NCI-H2196 treated with DMSO at 0.1 percent for 48 hours (cell line): Measurements from ENCODE around the gene DNAJC18.
"Not testable (repeated sequence)": the region's sequence is repeated elsewhere in the genome, so short reads cannot be mapped to it uniquely, and the experiment has no call there.

Source experiments
- DNase-seq: peaks from one replicate; lab custom pipeline; 2025; ENCODE audit not compliant: unreplicated experiment; lab: John Stamatoyannopoulos, UW

DNAJC18 gene

GRCh38 chr5:139439013-139439903, at the start of gene DNAJC18:
Gene DNAJC18 (minus strand): TSS chr5:139439525. CDS start chr5:139439445, 80 bp downstream.
- peak; percentile 87 for DNase-seq

GRCh38 chr5:139488260-139488659, 48.9 kb upstream of the DNAJC18 start:
- no peak for DNase-seq

GRCh38 chr5:139486201-139486600, 46.9 kb upstream of the DNAJC18 start:
- DNase-seq = no peak

GRCh38 chr5:139482890-139483208, 43.5 kb upstream of the DNAJC18 start:
- DNase-seq = not testable (repeated sequence)

DNA sequence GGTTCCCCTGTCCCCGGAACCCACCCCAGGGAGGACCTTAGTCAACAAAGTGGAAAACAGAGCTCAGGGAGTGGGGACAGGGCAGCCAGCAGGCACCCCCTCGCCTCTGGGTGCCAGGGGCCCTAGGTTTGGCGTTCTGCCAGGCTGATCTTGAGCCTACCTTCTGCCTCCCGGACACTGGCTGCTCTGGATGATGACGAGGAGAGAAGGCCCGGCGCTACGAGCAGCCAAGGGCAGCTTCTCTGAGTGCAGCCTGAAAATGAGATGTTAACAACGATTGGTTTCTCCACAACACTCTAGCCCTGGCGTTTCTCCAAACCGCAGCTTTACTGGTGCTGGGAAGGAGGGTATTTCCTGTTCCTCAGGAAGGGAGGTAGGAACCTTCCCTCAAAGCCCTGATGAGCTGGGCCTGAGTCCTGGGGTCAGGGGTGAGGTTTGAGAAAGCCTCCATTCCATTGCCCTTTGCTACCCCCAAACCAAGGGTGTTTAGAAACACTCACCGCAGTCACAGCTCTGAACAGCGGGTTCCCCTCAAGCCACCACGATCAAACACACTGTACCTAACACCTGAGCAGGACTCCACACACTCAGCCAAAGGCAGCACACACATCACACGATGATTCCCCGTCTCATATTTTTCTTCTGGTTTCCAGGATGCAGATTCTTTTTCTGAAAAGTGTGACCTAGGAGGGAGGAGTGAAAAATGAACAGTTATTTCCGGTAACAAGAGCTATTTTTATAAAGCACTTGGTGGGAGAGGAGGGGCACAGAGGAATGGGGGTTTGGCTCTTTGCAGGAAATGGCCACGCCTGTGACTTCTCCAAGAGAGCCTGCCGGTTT, 42.9 kb upstream of the DNAJC18 start, which contains the start of gene STING1:
TSS of gene STING1 (minus strand) at position 709 of the 840 bp plus-strand sequence. CDS start 1,054 bp downstream, outside the sequence.
- DNase-seq = peak; percentile 88

GRCh38 chr5:139481580-139482049, 42.3 kb upstream of the DNAJC18 start:
- DNase-seq = no peak

DNA sequence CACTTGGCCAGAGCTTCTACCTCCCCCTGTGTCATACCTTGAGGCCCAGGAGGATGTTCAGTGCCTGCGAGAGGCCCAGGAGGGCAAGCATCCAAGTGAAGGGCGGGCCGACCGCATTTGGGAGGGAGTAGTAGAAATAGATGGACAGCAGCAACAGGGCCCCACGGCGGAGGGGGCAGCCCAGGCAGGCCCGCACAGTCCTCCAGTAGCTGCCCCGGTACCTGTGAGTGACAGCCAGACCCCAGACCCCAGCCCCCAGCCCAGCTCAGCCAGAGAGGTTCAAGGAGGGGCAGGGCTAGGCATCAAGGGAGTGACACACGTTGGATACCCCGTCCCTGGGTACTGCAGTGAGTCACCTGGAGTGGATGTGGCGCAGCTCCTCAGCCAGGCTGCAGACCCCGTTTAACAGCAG, 41.8 kb upstream of the DNAJC18 start:
- no peak for DNase-seq

DNA sequence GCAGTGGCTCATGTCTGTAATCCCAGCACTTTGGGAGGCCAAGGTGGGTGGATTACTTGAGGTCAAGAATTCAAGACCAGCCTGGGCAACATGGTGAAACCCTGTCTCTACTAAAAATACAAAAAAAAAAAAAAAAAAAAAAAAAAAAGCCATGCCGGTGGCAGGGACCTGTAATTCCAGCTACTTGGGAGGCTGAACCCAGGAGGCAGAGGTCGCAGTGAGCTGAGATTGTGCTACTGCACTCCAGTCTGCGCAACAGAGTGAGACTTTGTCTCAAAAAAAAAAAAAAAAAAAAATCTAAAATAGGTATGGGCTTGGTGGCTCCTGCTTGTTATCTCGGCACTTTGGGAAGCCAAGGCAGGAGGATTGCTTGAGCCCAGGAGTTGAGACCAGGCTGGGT, 40.4 kb upstream of the DNAJC18 start:
- DNase-seq = not testable (repeated sequence)

DNA sequence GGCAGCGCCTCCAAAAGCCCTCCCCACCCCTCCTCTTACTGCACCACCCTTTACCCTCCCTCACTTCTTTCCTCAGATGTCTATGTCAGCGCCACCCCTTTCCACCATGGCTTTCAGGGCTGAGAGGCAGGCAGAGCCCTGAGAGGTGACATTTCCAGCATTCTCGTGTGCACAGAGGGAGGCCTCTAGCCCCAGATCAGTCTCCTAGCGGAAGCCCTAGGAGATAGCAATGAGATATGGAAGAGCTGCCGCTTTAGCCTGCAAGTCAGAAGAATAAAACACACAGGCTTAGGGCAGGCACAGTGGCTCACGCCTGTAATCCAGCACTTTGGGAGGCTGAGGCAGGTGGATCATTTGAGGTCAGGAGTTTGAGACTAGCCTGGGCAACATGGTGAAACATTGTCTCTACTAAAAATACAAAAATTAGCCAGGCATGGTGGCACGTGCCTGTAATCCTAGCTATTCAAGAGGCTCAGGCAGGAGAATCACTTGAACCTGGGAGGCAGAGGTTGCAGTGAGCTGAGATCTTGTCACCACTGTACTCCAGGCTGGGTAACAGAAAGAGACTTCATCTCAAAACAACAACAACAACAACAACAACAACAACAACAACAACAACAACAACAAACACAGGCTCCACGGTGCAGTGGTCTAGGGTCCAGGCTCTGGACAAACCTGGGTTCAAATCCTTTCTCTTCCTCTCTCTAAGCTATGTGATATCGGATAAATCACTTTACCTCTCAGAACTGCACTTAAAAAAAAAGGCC, 39.5 kb upstream of the DNAJC18 start:
- DNase-seq = not testable (repeated sequence)

DNA sequence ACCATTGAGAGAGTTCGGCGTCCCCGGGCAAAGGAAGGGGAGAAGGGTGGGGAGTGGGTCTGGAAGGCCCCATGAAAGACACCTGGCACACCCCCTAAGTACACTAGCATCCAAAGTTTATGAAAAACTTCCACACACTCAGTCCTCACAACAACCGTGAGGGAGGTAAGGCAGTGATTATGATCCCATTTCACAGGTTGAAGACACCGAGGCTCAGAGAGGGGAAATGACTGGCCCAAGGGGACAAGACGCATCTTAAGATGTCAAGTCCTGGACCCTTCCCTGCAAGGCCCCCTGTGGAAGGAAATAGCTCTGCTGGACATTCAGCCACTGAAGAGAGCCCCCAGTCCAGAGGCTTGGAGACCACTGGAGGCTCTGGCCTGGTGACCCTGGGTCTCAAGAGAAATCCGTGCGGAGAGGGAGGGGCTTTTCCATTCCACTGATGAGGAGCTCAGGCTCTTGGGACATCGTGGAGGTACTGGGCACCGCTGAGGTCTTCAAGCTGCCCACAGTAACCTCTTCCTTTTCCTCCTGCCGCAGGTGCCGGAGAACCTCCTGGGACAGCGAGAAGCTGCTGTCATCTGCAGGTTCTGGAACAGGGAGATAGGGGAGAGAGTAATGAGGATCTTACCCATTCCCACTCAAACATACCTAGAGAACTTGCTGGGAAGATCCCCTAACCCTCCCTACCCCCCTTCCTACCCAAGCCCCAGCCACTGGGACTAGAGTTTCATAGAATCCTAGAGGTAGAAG, 36.7 kb upstream of the DNAJC18 start:
- no peak for DNase-seq

DNA sequence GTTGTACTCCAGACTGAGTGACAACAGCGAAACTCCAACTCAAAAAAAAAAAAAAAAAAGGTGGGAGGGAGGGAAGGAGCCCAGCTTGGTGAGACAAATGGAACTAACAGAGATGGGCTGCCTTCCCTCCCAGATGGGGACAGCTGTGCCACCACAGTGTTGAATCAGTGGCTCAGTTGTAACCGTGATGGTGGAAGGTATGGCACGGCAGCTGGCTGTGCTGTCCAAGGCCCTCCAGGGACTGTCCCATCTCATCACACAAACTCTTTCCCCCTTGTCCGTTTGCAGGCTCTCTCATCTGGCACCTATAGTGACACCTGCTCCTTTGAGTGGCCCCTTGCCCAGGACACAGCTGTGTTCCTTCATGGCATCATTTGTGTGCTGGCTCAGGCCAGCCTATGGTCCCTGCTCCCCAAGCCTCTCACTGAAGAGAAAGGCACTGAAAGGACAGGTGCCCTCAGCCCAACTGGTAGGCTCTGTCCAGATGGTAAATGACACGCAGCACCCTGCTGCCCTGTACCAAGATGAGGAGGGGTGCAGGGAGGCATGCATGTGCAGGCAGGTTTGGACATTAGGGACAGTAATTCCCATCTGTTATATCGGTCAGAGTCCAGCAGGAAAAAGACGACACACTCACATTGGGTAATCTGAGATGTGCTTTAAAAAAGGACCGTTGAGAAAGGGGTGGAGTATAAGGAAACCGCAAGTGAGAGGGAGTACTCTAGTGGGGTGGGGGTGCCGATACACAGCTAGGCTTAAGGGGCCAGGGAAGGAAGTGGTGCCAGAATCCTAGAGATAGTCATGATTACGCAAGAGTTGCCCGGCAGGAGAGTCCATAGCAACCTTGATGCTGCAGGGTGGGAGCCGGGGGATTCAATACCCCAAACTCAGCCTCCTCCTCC, 35.8 kb upstream of the DNAJC18 start:
- DNase-seq = peak; percentile 49

- no peak for DNase-seq
These were observed 34.2 kb upstream of the DNAJC18 start for GRCh38 chr5:139473565-139473964.

GRCh38 chr5:139473105-139473504, 33.8 kb upstream of the DNAJC18 start:
- no peak for DNase-seq

DNA sequence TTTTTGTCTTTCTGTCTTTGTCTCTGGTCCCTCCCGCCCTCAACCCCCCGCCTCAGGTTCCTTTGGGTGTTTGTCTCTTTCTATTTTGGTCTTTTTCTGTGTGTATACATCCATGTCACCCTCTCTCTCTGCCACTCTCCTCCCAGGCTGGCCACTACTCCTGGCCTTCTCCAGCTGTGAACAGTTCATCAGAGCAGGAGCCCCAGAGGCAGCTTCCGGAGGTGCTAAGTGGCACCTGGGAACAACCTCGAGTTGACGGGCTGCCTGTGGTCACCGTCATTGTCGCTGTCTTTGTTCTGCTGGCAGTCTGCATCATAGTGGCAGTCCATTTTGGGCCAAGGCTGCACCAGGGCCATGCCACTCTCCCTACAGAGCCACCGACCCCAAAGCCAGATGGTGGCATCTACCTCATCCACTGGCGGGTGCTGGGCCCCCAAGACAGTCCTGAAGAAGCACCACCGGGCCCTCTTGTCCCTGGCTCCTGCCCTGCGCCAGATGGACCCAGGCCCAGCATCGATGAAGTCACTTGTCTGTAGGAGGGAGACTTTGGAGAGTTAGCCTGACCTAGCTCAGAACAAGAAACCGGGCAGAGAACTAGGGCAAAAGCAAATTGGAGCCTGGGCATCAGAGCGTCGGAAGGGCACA, 33.2 kb upstream of the DNAJC18 start:
- no peak for DNase-seq

DNA sequence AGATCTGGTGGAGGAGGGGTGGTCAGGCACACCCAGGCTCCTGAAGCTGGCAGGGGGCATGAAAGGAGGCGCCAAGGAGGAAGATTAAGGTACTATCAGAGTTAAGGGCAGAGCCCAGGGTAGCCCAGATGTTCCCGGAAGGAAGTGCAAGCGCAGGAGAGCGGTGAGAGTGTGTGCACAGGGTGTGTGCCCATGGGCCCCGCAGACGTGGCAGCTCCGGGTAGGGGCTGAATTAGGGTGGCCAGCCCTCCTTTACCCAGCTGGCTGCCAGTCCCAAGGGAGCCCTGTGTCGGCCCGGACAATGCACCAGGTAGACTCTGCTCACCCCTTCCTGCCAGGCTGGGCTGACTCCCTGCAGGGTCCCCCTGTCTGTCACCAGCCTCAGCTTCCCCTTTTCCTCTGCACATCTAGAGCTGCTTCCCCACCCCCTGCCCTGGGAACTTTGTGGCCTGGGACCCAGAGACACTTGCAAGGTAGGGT, 31.5 kb upstream of the DNAJC18 start, which contains the start of gene SMIM33:
TSS of gene SMIM33 (plus strand) at position 184 of the 480 bp plus-strand sequence. CDS start at position 302, 118 bp downstream.
- DNase-seq = no peak

- no peak for DNase-seq
These were observed 29.2 kb upstream of the DNAJC18 start for GRCh38 chr5:139468421-139468931.

DNA sequence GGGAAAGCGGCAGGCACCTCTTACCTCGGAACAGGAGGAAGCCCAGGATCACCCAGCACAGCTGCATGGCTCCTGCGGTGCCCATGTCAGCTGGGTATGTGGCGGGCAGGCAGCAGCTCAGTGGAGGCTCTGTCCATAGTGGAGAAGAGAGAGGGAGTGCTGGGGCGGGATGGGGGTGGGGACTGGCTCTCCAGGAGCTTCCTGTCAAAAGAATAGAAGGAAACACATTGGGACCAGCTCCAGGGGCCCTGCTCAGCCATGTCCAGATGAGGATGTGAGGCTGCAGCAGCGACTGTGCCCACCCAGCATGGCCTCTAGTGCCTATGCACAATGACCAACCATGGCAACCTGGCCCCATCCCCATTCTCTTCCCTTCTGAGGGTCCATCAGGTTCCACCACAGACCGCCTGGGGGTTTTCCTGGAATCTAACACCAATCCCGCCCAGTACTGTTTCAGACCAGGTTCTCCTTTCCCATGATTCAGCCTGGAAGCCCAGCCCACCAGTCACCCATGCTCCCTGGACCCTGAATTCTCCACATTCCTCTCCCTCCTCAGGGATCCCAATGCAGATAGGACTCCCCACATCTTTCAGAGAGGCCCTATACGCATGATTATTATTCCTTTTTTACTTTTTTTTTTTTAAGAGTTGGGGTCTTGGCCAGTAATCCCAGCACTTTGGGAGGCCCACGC, 23.4 kb upstream of the DNAJC18 start, which contains the start of gene ECSCR:
TSS of gene ECSCR (minus strand) at position 158 of the 691 bp plus-strand sequence. CDS start at position 85, 73 bp downstream.
- no peak for DNase-seq
